ENCODE measurements around the gene EIF4B.

Gene EIF4B

DNA sequence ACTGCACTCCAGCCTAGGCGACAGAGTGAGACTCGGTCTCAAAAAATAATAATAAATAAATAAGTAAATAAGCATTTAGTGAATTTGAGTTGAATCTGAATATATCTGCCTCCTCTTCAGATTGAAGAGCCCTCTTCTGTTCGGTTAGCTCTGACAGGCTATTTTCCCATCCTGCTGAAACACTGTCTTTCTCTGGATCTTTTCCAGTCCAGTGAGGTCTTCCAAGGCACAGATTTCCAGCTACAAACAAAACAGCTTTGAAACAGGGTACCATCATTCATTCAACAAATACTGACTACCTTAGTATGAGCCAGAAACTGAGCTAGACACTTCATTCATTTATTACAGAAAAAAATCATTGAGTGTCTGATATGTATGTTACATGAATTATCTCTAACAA, 80.1 kb downstream of the EIF4B start:
- DNase-seq (ENCODE audit: low spot score) = no peak
- Histone ChIP-seq H3K36me3 (replicated peaks in 1 of 2; ENCODE audit: control insufficient read depth in 2 of 2, insufficient read depth in 2 of 2, low read length in 2 of 2) (no peaks in the 10 kb centered on the region), H3K9ac (ENCODE audit: low read depth, low read length, poor library complexity) (no peak overlapping the region), H2BK15ac (ENCODE audit: low read length) (no peak overlapping the region), H3K23ac (ENCODE audit: low read depth, low read length, poor library complexity) (no peak overlapping the region), H3K4me2 (ENCODE audit: insufficient read depth, low read length, poor library complexity, severe bottlenecking) (no peak overlapping the region), H2AFZ (ENCODE audit: low read length) (no peak overlapping the region), H4K8ac (ENCODE audit: low read depth, low read length) (no peak overlapping the region), H2BK12ac (ENCODE audit: low read length) (no peak overlapping the region), H2BK120ac (ENCODE audit: low read depth, low read length) (no peak overlapping the region), H2AK5ac (ENCODE audit: low read depth, low read length) (no peak overlapping the region), H3K14ac (ENCODE audit: low read length) (no peak overlapping the region), H4K91ac (ENCODE audit: low read depth, low read length, poor library complexity) (no peak overlapping the region), H3K79me1 (ENCODE audit: low read depth, low read length) (no peaks in the 10 kb centered on the region), H3K4ac (ENCODE audit: low read length) (no peak overlapping the region), H3K27ac (replicated peaks; ENCODE audit: low read length) (no peak overlapping the region), H3K4me3 (ENCODE audit: low read length in 2 of 2) (no peak overlapping the region), H2BK5ac (ENCODE audit: low read length) (no peak overlapping the region), H3K27me3 (ENCODE audit: control insufficient read depth in 3 of 3, insufficient read depth in 3 of 3, low read depth in 1 of 3, low read length in 3 of 3) (peaks cover 0 to 18% (median 0%) of the 10 kb centered on the region in 3 experiments), H3K9me3 (replicated peaks in 1 of 2; ENCODE audit: control insufficient read depth in 2 of 2, insufficient read depth in 1 of 2, low read depth in 1 of 2, low read length in 2 of 2) (no peaks in the 10 kb centered on the region), H3K18ac (ENCODE audit: low read length) (no peak overlapping the region), H3K4me1 (ENCODE audit: control insufficient read depth in 2 of 2, insufficient read depth in 1 of 2, low read depth in 1 of 2, low read length in 2 of 2) (no peaks in the 10 kb centered on the region)
- WGBS, 2 donors (ENCODE audit: extremely low coverage in 2 of 2, insufficient read length in 2 of 2, insufficient replicate concordance in 1 of 2) = no CpG with 5 or more reads among the region's 3 CpGs

DNA sequence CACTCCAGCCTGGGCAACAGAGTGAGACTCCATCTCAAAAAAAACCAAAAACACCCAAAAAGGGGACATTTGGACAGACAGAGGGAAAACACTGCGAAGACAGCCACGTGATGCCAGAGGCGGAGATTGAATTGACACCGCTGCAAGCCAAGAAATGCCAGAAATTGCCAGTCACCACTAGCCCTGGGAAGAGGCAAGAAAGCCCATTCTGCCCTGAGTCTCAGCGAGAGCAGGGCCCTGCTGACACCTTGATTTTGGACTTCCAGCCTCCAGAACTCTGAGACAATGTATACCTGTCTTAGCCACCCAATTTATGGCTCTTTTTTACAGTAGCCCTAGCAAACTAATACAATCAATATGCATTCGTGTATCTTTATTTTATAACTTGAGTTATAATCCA, 83.8 kb downstream of the EIF4B start:
- no peak overlapping the region for H3K9ac ChIP-seq (ENCODE audit: low read depth, low read length, poor library complexity)
- H2AFZ ChIP-seq (ENCODE audit: low read length) = no peak overlapping the region
- H4K91ac ChIP-seq (ENCODE audit: low read depth, low read length, poor library complexity) = no peak overlapping the region
- H3K18ac ChIP-seq (ENCODE audit: low read length) = no peak overlapping the region
- H4K8ac ChIP-seq (ENCODE audit: low read depth, low read length) = no peak overlapping the region
- no CpG with 5 or more reads among the region's 6 CpGs for WGBS, 2 donors (ENCODE audit: extremely low coverage in 2 of 2, insufficient read length in 2 of 2, insufficient replicate concordance in 1 of 2)
- H3K36me3 ChIP-seq (replicated peaks in 1 of 2; ENCODE audit: control insufficient read depth in 2 of 2, insufficient read depth in 2 of 2, low read length in 2 of 2) = no peaks in the 10 kb centered on the region
- H3K4me1 ChIP-seq (ENCODE audit: control insufficient read depth in 2 of 2, insufficient read depth in 1 of 2, low read depth in 1 of 2, low read length in 2 of 2) = no peaks in the 10 kb centered on the region
- no peak overlapping the region for H3K14ac ChIP-seq (ENCODE audit: low read length)
- no peak for DNase-seq (ENCODE audit: low spot score)
- H2BK5ac ChIP-seq (ENCODE audit: low read length) = no peak overlapping the region
- H2BK12ac ChIP-seq (ENCODE audit: low read length) = no peak overlapping the region
- H3K23ac ChIP-seq (ENCODE audit: low read depth, low read length, poor library complexity) = no peak overlapping the region
- no peak overlapping the region for H3K4me2 ChIP-seq (ENCODE audit: insufficient read depth, low read length, poor library complexity, severe bottlenecking)
- H3K4me3 ChIP-seq (ENCODE audit: low read length in 2 of 2) = no peak overlapping the region
- no peak overlapping the region for H3K4ac ChIP-seq (ENCODE audit: low read length)
- H3K27ac ChIP-seq (replicated peaks; ENCODE audit: low read length) = no peak overlapping the region
- no peak overlapping the region for H2BK120ac ChIP-seq (ENCODE audit: low read depth, low read length)
- no peak overlapping the region for H2AK5ac ChIP-seq (ENCODE audit: low read depth, low read length)
- no peaks in the 10 kb centered on the region for H3K79me1 ChIP-seq (ENCODE audit: low read depth, low read length)
- H3K9me3 ChIP-seq (replicated peaks in 1 of 2; ENCODE audit: control insufficient read depth in 2 of 2, insufficient read depth in 1 of 2, low read depth in 1 of 2, low read length in 2 of 2) = no peaks in the 10 kb centered on the region
- H2BK15ac ChIP-seq (ENCODE audit: low read length) = no peak overlapping the region
- H3K27me3 ChIP-seq (ENCODE audit: control insufficient read depth in 3 of 3, insufficient read depth in 3 of 3, low read depth in 1 of 3, low read length in 3 of 3) = peaks cover 0 to 50% (median 0%) of the 10 kb centered on the region in 3 experiments

DNA sequence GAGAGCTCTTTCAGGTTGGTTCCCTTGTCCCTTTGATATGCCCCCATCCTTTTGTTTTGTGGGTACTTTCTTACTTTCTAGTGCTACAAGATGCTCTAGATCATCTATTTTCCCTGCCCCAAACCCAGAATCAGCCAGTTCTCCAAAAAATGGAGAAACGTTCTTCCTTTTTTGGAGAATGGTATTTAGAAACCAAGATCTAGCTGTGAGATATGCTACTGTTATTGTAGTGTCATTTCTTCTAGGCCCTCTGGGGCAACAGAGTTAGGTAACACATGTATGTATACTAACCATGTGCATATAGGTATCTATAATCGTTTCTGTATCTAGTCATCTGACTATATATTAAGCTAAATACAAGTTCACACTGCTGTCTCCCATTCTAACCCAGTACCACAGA, 84.3 kb downstream of the EIF4B start:
- H2AFZ ChIP-seq (ENCODE audit: low read length) = no peak overlapping the region
- no peak overlapping the region for H3K27ac ChIP-seq (replicated peaks; ENCODE audit: low read length)
- no peaks in the 10 kb centered on the region for H3K79me1 ChIP-seq (ENCODE audit: low read depth, low read length)
- H3K36me3 ChIP-seq (replicated peaks in 1 of 2; ENCODE audit: control insufficient read depth in 2 of 2, insufficient read depth in 2 of 2, low read length in 2 of 2) = no peaks in the 10 kb centered on the region
- no peak for DNase-seq (ENCODE audit: low spot score)
- no peaks in the 10 kb centered on the region for H3K4me1 ChIP-seq (ENCODE audit: control insufficient read depth in 2 of 2, insufficient read depth in 1 of 2, low read depth in 1 of 2, low read length in 2 of 2)
- peaks cover 0 to 52% (median 0%) of the 10 kb centered on the region in 3 experiments for H3K27me3 ChIP-seq (ENCODE audit: control insufficient read depth in 3 of 3, insufficient read depth in 3 of 3, low read depth in 1 of 3, low read length in 3 of 3)
- H3K23ac ChIP-seq (ENCODE audit: low read depth, low read length, poor library complexity) = no peak overlapping the region
- no peak overlapping the region for H2BK5ac ChIP-seq (ENCODE audit: low read length)
- no peak overlapping the region for H2AK5ac ChIP-seq (ENCODE audit: low read depth, low read length)
- H2BK15ac ChIP-seq (ENCODE audit: low read length) = no peak overlapping the region
- H3K9me3 ChIP-seq (replicated peaks in 1 of 2; ENCODE audit: control insufficient read depth in 2 of 2, insufficient read depth in 1 of 2, low read depth in 1 of 2, low read length in 2 of 2) = no peaks in the 10 kb centered on the region
- H4K8ac ChIP-seq (ENCODE audit: low read depth, low read length) = no peak overlapping the region
- H3K14ac ChIP-seq (ENCODE audit: low read length) = no peak overlapping the region
- no peak overlapping the region for H3K4me2 ChIP-seq (ENCODE audit: insufficient read depth, low read length, poor library complexity, severe bottlenecking)
- no peak overlapping the region for H3K9ac ChIP-seq (ENCODE audit: low read depth, low read length, poor library complexity)
- H3K18ac ChIP-seq (ENCODE audit: low read length) = no peak overlapping the region
- no peak overlapping the region for H2BK12ac ChIP-seq (ENCODE audit: low read length)
- no peak overlapping the region for H3K4me3 ChIP-seq (ENCODE audit: low read length in 2 of 2)
- no CpG with 5 or more reads among the region's 2 CpGs for WGBS, 2 donors (ENCODE audit: extremely low coverage in 2 of 2, insufficient read length in 2 of 2, insufficient replicate concordance in 1 of 2)
- no peak overlapping the region for H2BK120ac ChIP-seq (ENCODE audit: low read depth, low read length)
- H4K91ac ChIP-seq (ENCODE audit: low read depth, low read length, poor library complexity) = no peak overlapping the region
- no peak overlapping the region for H3K4ac ChIP-seq (ENCODE audit: low read length)

DNA sequence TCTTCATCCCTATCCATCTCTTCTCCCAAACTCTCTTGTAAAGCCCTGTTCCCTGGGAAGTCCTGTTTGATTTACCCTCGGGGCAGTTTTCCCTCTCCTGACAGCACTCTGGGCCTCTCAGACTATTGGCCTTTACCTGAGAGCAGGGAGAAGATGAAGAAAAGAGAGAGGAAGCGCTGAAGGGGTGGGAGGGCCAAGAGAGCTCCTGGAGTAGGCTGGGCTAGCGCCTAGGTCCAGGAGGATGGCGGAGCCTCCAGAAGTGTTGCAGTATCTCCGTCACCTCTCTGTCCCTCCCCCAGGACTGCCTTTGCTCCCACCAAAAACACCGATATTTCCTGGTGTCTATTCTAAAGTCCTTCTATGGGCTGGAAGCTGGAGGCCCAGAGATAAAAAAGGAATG, 85.5 kb downstream of the EIF4B start:
- no CpG with 5 or more reads among the region's 6 CpGs for WGBS, 2 donors (ENCODE audit: extremely low coverage in 2 of 2, insufficient read length in 2 of 2, insufficient replicate concordance in 1 of 2)
- H3K79me1 ChIP-seq (ENCODE audit: low read depth, low read length) = no peaks in the 10 kb centered on the region
- no peak overlapping the region for H3K27ac ChIP-seq (replicated peaks; ENCODE audit: low read length)

More for the DNA sequence above, 85.5 kb downstream of the EIF4B start:
- H2AFZ ChIP-seq (ENCODE audit: low read length) = no peak overlapping the region
- H2BK120ac ChIP-seq (ENCODE audit: low read depth, low read length) = no peak overlapping the region
- DNase-seq (ENCODE audit: low spot score) = no peak
- no peak overlapping the region for H3K4me3 ChIP-seq (ENCODE audit: low read length in 2 of 2)
- no peak overlapping the region for H2AK5ac ChIP-seq (ENCODE audit: low read depth, low read length)
- no peak overlapping the region for H3K4me2 ChIP-seq (ENCODE audit: insufficient read depth, low read length, poor library complexity, severe bottlenecking)
- H2BK12ac ChIP-seq (ENCODE audit: low read length) = no peak overlapping the region
- H3K27me3 ChIP-seq (ENCODE audit: control insufficient read depth in 3 of 3, insufficient read depth in 3 of 3, low read depth in 1 of 3, low read length in 3 of 3) = peaks cover 0 to 64% (median 5%) of the 10 kb centered on the region in 3 experiments
- H4K91ac ChIP-seq (ENCODE audit: low read depth, low read length, poor library complexity) = no peak overlapping the region
- H3K14ac ChIP-seq (ENCODE audit: low read length) = no peak overlapping the region
- H3K36me3 ChIP-seq (replicated peaks in 1 of 2; ENCODE audit: control insufficient read depth in 2 of 2, insufficient read depth in 2 of 2, low read length in 2 of 2) = no peaks in the 10 kb centered on the region
- H3K18ac ChIP-seq (ENCODE audit: low read length) = no peak overlapping the region
- peaks cover 0 to 7% of the 10 kb centered on the region in 2 donors for H3K4me1 ChIP-seq (ENCODE audit: control insufficient read depth in 2 of 2, insufficient read depth in 1 of 2, low read depth in 1 of 2, low read length in 2 of 2)
- no peak overlapping the region for H2BK5ac ChIP-seq (ENCODE audit: low read length)
- no peaks in the 10 kb centered on the region for H3K9me3 ChIP-seq (replicated peaks in 1 of 2; ENCODE audit: control insufficient read depth in 2 of 2, insufficient read depth in 1 of 2, low read depth in 1 of 2, low read length in 2 of 2)
- no peak overlapping the region for H3K4ac ChIP-seq (ENCODE audit: low read length)
- no peak overlapping the region for H3K23ac ChIP-seq (ENCODE audit: low read depth, low read length, poor library complexity)
- no peak overlapping the region for H4K8ac ChIP-seq (ENCODE audit: low read depth, low read length)
- H2BK15ac ChIP-seq (ENCODE audit: low read length) = no peak overlapping the region
- no peak overlapping the region for H3K9ac ChIP-seq (ENCODE audit: low read depth, low read length, poor library complexity)

Data from neuronal stem cell (in vitro differentiated cells).